ENCODE data around the gene SLFN13.

- TF ChIP-seq, protein P1, sequence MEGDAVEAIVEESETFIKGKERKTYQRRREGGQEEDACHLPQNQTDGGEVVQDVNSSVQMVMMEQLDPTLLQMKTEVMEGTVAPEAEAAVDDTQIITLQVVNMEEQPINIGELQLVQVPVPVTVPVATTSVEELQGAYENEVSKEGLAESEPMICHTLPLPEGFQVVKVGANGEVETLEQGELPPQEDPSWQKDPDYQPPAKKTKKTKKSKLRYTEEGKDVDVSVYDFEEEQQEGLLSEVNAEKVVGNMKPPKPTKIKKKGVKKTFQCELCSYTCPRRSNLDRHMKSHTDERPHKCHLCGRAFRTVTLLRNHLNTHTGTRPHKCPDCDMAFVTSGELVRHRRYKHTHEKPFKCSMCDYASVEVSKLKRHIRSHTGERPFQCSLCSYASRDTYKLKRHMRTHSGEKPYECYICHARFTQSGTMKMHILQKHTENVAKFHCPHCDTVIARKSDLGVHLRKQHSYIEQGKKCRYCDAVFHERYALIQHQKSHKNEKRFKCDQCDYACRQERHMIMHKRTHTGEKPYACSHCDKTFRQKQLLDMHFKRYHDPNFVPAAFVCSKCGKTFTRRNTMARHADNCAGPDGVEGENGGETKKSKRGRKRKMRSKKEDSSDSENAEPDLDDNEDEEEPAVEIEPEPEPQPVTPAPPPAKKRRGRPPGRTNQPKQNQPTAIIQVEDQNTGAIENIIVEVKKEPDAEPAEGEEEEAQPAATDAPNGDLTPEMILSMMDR (optimal IDR thresholded peaks at IDR 0.05 in 1 of 3, IDR thresholded peaks at IDR 0.05 in 1 of 3, conservative IDR thresholded peaks at IDR 0.05 in 1 of 3; ENCODE audit: extremely low read depth in 1 of 3, insufficient read depth in 2 of 3, low read length in 3 of 3), result no peak
- no peak for TF ChIP-seq EZH2 (IDR thresholded peaks at IDR 0.05; ENCODE audit: low read length)
These were observed 18.9 kb downstream of the SLFN13 start for GRCh38 chr17:35429702-35430101.

Data from keratinocyte (primary cell).